ENCODE measurements around the gene PRRX2.
"Not testable (repeated sequence)": the region's sequence is repeated elsewhere in the genome, so short reads cannot be mapped to it uniquely, and the experiment has no call there.

Gene PRRX2

DNA sequence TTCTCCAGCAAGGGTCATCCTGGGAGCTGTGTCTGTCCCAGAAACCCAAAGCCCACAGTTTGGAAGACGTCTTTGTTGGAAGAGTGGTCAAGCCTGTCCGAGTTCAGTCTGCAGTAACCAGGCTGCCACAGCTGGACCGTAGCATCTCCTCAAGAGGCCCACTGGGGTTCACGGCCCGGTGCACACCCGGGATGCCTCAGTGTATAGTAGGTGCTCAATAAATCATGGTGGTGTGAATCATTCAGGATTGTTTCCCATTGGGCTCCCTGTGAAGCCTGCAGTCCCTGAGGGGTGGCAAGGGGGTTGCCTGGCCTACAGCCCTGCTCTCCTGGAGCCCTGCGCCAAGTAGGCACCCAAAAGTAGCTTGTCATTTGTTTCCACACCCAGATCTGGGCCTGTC is 10.3 kb upstream of the PRRX2 start:
- no peak for DNase-seq

DNA sequence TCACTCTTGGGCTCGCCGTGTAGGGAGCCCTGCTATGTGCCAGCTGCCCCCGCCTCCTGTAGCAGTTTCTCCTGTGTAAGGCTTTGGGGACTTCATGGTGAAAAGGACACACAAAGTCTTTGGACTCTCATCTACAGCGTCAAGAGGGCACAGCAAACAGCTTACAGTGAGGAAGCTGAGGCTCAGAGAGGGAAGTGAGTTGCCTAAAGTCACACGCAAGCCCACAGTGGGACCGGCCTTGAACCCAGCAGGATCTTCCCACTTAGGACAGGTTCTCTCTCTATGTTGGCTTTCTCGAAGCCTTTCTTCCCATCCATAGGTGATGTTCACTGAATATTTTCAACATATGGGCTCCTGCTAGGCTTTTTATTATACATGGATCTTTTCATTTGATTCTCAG is 9.8 kb upstream of the PRRX2 start:
- DNase-seq = no peak

DNA sequence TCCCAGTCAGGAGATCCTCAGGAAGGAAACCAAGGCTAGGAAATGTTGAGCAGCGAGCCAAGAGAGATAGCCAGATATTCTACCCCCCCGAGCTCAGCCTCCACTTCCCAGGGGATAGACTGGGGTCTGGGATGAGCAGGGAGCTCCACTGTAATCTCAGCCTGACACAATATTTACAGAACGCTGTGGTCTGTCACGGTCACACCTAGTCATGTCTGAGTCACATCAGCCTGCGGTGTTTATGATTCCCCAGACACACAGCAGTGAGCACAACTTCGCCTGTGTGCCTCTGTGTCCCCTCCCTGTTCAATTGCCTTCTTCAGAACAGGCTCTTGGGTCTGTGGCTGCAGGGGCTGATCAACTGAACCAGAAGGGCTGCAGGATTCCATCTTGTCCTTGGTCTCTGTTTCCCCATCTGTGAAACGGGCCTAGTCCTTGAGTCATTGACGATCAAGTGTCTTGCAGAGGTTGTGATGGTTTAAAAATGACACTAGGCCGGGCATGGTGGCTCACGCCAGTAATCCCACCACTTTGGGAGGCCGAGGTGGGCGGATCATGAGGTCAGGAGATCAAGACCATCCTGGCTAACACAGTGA is 8.6 kb upstream of the PRRX2 start:
- DNase-seq = no peak

DNA sequence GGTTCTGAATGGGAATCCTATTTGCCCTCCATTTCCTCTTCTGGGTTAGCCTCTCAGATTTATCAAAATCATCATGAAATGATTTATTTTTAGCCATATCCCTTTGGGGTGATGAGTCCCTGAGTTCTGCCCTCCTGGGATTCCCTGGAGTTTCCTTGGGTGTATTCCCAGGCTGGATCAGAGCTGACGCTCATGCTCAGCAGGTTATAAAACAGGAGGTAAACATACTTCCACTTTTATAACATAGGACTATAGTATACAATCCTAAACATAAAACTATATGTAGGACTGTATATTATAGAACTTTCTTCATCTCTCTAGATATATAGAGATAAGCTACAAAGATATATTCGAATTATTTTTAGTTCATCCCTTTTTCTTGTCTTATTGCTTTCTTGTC is 4.4 kb upstream of the PRRX2 start:
- no peak for DNase-seq

DNA sequence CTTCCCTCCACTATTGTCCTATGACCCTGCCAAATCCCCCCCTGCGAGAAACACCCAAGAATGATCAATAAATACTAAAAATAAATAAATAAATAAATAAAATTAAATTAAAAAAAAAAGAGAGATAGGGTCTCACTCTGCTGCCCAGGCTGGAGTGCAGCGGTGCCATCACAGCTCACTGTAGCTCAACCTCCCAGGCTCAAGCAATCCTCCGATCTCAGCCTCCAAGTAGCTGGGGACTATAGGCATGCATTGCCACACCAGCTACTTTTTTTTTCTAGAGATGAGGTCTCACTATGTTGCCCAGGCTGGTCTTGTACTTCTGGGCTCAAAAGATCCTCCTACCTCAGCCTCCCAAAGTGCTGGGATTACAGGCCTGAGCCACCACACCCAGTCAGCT is 3.2 kb upstream of the PRRX2 start:
- not testable (repeated sequence) for DNase-seq

DNA sequence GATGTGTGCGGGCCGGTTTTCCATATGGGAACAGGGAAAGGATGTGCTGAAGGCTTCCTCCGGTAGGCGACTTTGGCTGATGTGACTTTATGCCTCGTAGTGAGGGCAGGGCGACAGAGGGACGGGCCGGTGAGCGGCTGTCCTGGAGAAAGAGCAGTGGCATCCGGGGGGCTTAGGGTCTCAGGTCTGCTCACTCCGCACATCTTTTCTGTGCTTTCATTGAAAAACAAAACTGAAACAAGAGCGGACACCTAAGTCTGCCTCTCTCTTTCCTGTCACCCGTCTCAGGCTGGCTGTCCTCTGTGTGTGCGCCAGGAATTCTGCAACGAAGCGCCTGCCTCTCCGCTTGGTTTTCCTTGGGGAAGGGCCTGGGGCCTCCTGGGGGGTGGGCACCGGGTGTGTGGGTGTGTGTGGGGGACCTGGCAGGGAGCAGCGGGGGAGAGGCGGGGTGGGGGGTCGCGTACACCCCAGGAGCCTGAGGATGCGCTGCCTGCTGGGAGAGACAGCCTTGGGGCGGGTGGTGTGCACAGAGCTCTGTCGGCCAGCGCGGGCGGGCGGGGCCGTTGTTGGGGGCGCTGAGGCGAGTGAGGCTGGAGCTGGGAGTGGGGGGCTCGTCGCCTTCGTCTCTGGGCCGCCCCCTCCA is 580 bp upstream of the PRRX2 start:
- no peak for DNase-seq

DNA sequence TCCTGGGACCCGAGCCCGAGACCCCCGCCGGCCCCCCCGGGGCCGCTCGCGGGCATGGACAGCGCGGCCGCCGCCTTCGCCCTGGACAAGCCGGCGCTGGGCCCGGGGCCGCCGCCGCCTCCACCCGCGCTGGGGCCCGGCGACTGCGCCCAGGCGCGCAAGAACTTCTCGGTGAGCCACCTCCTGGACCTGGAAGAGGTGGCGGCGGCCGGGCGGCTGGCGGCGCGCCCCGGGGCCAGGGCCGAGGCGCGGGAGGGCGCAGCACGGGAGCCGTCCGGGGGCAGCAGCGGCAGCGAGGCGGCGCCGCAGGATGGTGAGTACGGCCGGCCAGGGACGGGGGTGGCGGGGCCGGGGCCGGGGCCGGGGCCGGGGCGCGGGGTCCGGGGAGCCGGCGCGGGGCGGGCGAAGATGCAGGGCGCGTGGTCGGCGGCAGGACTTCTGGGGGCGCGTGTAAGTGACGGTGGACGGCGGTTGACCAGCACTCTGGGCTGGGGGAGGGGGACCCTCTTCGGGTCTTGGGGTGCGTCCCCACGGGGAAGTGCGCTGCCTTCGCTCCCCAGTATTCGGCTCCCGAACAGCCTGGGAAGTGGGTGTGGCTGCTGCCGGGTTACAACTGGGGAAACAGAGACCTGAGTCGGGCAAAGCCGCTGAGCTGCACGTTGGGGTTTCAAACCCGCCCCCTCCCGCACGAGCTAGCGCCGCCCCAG is 520 bp downstream of the PRRX2 start:
- no peak for DNase-seq

DNA sequence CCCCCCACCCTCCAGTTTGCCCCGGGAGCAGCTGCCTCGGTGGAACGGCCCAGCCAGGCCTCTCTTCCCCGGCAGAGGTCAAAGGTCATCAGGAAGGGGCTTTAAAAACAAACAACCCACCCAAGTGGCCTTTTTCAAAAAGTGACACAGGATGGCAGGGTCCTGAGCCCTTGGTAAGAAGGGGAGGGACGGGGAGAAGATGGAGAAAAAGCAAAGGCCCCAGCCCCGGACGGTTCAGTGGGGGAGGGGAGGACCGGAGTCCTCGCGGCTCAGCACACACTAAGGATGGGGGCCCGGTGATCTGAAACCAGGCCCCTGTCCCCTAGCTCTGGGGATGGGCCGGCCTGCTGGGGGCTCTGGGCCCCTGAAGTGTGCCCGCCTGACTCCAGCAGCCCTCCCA is 1.1 kb downstream of the PRRX2 start:
- DNase-seq = no peak

DNA sequence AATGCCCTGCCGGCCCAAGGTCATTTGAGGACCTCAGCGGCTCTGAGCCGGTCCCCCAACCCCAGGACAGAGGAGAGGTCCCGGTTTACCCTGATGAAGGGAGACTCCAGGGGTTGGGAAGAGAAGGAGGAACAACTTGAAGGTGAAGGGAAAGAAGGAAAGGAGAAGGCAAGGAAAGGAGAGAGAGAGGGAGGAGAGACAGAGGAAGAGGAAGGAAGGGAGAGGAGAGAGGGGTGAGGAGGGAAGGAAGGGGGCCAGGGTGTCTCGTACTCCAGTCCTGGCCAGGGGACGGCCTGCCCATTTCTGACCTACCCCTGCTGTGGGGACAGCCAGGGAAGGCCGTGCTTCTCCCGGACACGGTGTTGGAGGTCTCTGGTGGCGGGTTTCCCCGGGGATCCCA is 1.9 kb downstream of the PRRX2 start:
- DNase-seq = no peak

DNA sequence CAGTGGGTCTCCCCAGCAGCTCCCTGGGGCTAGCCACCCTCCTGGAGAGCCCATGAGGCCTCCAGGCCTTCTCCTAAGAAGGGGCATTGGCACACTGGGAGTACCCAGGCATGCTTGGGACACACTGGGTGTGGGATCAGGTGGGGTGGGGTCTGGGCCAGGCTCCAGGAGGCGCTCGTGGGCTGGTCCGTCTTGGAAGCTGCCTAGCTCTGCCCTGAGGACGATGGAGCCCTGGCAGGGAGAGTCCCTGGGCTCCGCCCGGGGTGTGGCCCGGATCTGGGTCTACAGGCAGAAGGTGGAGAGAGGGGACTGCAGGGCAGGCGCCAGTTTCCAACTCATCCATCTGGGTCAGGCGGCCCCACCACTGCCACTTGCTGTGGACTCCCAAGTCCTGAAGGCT is 2.4 kb downstream of the PRRX2 start:
- no peak for DNase-seq

DNA sequence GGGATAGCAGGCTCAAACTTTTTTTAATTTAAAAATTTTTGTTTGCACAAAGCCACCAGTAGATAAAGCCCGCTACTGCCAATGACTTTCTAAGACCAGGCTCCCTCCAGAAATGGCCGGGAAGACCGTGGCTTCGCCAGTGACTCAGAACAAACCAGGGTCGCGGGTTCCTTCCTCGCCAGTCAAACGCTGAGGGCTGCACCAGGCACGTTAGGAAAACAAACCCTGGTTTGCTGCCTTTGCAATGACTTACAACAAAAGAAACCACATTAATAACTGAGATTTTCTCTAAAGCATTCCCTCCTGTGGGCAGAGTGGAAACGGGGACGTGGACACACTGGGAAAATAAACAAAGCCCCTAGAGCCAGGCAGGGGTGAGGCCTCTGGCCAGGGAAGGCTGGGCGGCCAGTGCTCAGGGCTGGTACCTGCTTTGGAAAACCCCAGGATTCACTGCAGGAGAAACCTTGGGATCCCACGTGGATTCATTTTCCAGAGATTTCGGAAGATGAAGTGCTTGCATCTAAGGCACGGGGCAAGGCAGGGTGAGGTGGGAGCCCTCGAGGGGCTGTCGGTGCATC is 3.8 kb downstream of the PRRX2 start:
- DNase-seq = no peak

DNA sequence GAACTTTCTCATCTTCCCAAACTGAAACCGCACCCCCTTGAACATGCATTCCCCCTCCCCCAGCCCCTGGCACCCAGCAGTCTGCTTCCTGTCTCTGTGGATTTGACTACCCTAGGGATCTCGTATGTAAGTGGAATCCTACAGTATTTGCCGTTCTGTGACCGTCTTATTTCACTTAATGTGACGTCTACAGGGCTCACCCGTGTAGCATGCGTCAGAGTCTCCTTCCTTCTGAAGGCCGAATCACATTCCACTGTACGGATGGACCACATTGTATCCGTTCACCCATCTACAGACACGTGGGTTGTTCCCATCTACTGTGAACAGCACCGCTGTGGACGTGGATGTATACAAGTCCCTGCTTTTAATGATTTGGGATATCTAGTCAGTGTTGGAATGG is 4.5 kb downstream of the PRRX2 start:
- no peak for DNase-seq

DNA sequence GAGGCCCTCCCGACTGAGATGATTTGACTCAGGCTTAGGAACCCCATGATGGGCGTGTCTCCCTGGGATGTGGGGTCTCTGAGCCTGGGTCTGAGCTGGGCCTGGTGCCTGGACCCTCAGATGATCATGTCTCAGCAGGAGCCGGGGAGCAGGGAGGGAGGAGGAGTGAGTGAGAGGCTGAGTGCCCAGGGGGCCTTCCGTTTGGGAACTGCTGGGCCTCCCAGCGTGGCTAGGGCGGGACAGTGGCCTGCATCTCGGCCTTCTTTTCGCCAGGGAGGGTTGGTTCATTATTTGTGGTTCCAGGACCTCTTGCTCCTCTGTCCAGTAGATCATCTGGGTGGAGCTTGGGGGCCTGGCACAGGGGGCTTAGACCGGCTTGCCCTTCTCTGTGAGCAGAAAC is 5.6 kb downstream of the PRRX2 start:
- no peak for DNase-seq

DNA sequence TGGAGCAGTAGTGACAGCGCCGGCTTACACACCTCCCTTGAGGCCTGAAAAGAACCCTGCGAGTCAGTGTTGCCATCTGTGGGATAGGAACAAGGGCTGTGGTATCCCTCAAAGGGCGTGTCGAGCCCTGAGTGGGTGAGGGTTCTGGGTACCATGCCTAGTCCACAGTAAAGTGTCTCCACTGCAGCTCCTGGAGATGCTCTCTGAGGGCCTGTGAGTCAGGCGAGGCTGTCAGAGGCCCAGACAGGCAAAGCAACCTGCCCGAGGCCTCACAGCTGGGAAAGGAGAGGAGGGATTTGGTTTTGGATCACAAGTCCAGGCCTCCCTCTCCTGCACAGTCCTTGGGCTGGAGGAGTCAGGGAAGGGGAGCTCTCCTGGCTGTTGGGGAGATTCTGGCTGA is 6.1 kb downstream of the PRRX2 start:
- DNase-seq = peak; percentile 57

DNA sequence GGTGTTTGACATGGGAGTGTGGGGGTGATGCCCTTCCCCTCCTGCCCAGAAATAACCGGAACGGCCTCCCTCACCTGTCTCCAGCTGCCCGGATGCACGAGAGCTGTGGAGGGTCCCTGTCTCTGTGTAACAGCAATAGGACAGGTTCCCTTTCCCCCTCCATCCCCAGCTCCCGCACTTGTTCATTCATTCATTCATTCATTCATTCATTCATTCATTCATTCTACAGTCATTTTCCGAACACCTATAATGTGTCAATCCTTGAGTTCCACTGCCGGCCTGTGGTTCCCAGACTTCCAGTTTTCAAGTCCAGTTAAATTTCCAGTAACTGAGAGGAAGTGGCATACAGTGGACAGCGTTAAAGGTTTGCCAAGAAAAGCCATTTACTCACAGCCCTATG is 7.3 kb downstream of the PRRX2 start:
- DNase-seq = no peak

DNA sequence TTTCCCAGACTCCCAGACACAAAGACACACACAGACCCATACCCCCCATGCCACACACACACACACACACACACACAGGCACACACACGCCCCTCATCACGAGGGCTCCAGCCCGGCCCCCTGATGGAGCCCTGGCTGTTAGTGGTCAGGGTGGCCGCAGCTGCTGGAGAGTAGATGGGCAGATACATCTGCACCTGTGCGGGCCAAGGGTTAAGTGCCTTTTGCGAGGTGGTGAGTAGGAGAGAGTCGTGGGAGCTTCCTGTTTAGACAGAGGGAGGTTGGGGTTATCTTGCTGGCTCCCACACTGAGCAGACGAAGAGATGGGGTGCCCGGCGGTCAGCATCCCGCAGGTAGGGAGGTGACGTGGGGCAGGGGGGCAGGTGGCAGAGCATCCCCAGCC is 8.2 kb downstream of the PRRX2 start:
- no peak for DNase-seq

DNA sequence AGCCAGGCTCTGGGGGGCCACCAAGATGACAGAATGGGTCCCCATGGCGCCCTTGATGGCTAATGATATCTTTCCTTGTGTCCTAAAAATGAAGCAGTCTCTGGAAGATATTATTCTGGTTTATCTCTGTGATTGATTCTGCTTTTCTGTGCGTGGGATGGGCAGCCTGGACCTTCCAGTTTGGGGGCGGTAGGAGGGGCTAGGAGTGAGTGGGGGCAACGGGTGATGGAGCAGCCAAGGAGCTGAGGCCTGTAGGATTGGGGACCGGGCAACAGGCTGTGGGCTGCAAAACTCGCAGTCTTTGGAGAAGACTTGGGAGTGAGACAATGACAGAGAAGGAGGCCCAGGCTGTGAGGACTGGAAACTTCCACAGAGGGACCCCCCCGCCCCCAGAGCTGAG is 8.8 kb downstream of the PRRX2 start:
- no peak for DNase-seq

DNA sequence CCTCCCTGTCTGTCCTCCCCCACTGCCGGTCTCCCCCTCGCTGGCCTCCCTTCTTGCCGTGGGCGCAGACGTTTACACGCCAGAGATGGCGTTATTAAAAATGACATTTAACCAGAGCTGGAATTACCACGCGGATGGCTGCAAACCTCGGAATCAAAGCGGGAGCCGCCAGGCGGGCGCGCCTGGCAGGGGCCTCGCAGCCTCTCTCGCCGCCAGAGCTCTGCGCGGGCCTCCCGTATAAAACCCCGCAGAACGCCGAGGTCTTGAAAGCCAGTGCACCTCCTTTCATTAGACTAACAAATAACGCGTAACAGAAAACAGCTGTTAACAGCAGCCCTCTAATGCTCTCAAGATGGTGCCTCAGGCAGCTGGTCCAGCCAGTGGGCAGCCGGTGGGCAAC is 10.2 kb downstream of the PRRX2 start:
- DNase-seq = no peak

DNA sequence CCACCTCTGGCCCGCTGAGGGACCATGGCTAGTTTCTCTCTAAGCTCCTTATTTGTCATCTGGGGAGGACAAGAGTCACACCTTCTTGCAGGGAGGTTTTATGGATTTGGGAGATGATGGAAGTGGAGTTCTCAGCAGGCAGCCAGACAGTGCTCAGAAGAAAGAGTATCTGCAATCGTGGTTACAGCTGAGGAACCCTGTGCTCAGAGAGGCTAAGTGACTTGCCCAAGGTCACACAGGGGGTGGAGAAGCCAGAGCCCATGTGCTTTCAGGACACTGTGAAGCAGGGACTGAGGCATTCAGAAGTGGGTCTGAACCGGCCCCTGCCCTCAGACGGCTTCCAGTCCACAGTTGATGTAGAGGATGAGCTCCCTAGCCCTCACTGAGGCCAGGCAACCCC is 10.8 kb downstream of the PRRX2 start:
- DNase-seq = no peak

DNA sequence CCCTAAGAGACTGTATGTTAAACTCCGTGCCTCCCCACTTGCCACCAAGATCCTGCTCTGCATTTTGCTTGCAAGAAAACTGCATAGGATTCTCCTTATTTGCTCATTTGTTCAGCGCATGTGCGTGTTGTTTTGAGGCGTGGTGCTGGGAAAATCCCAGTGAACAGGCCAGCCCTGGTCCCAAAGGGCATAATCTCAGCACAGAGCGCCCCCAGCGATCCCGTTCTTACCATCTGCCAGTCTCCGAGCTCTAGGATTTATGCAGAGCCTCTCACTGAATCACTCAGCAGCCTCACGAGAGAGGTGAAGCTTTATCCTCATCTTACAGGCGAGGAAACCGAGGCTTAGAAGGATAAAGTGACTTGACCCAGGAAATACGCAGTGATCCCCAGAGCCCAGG is 11.5 kb downstream of the PRRX2 start:
- DNase-seq = no peak

DNA sequence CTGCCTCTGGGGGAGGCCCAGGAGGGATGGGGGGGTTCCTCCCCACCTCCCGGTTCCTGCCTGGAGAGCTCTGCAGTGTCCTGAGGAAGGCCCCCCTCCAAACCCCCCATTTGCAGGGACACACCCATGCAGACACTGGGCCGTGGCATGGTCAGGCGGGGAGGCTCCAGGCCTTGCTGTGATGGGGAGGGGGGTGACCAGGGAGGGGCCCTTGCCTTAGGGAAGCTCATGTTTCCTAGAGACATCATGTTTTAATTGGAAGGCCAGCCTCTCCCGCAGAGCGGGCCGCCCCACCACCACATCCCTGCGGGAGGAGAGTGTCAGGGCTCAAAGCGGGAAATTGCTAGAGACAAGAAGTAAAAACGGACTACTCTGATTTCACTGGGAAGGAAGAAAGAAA is 12.0 kb downstream of the PRRX2 start:
- no peak for DNase-seq

DNA sequence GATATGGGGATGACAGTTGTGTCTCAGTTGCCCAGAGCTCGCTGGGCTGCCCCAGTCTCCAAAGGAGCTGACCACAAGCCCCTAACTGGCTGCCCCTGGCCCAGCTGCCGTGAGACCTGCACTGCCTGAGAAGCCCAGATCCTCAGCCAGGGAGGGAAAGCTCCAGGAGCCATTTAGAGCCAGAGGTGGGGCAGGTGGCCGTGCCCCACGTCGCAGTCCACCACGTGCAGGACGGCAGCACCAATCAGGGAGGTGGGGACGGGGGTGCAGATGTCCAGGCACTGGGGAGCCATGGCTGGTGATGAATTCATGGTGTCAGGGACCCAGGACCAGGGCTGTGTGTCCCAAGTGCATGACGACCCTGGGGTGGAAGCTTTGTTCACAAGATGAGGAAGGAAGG is 13.4 kb downstream of the PRRX2 start:
- no peak for DNase-seq

DNA sequence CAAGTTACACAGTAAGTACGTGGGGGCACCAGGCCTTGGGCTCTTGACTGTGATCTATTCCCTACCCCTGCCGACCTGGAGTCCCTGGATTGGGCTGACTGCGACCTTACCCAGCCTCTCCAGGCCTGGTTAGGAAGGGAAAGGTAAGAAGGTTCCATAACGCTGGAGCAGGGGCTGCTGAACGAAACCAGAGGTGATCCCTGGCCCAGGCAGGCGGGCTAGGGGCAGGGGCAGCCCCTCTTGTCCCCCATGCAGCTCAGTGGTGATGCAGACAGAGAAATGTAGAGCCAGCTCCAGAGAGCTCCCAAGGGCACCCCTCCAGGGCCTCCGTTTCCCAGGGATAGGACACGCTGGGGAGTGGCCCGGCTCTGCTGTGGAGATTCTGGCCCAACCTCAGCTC is 14.1 kb downstream of the PRRX2 start:
- no peak for DNase-seq

DNA sequence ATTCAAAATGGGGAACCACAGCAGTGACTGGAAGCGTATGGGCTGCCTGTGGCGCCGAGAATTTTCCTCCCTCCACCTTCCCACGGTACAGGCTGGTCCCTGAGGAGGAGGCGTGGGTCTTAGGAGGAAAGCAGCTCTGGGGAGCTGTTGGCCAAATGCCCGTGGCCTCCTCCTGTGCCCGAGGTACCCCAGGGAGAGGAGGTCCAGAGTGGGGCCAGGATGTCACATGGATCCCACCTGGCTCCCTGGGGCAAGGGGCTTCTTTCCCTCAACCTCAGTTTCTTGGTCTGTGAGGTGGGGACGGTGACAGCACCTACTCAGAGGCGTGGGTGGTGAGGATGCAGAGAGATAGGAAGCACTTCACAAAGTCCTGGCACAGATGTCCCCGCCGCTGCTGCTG is 16.5 kb downstream of the PRRX2 start:
- no peak for DNase-seq

DNA sequence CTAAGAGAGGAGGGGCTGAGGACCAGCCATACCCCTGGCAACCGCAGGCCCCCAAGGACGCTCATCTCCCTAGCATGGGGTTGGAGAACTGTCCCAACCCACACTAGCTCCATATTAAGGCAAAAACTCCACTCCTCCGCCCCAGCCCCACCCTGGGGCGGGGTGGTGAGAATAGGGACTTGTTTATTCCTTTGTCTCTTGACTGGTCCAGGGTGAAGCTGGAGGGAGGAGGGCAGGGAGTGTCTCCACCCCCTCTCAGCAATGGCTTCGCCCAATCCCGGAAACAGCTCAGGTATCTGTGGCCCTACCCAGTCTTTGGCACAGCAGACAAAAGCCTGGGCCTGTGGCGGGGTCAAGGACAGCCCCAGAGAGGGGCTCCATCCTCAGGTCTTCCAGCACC is 16.9 kb downstream of the PRRX2 start:
- DNase-seq = no peak
